Mammary epithelial cell (primary cell): ENCODE results near the gene PGAP3.

Source experiments
- CTCF ChIP-seq, 2 donors: IDR thresholded peaks in 1 of 2; conservative IDR thresholded peaks in 1 of 2; 2 replicates each; pipeline ENCODE4 v1.5.1; 2011 to 2012; ENCODE audit warnings: inconsistent platforms in 2 of 2, low read length in 2 of 2, mild to moderate bottlenecking in 2 of 2, control low read depth in 1 of 2, low read depth in 1 of 2; ENCODE audit not compliant: insufficient read depth in 1 of 2; ENCODE audit errors: extremely low read depth in 1 of 2
- EZH2 ChIP-seq: IDR thresholded peaks from 2 replicates; pipeline ENCODE4 v1.6.1; 2012; ENCODE audit warnings: low read length, inconsistent platforms, borderline replicate concordance

GRCh38 chr17:39709319-39709997 is 21.6 kb upstream of the PGAP3 start:
- TF ChIP-seq CTCF (conservative IDR thresholded peaks at IDR 0.05 in 1 of 2, IDR thresholded peaks at IDR 0.05 in 1 of 2; ENCODE audit: extremely low read depth in 1 of 2, insufficient read depth in 1 of 2, low read depth in 1 of 2, low read length in 2 of 2) (no peak), EZH2 (no peak)
